ENCODE results near the gene MUC6.

- no peak for TF ChIP-seq YY1 (tag by site-specific recombination; IDR thresholded peaks at IDR 0.05)
- no peak for TF ChIP-seq CTCF (tag by site-specific recombination; IDR thresholded peaks at IDR 0.05)
These were observed 8.8 kb downstream of the MUC6 start for GRCh38 chr11:1027483-1028290.
